ENCODE measurements around the gene ATG9B.

ATG9B gene

GRCh38 chr7:150992833-150993302, 31.4 kb downstream of the ATG9B start:
- H3K27me3 ChIP-seq (ENCODE audit: insufficient read depth, poor library complexity, severe bottlenecking), result peaks cover 7% of the 10 kb centered on the region
- no peak for DNase-seq (ENCODE audit: low read depth in 1 of 2, low spot score in 1 of 2)
- H3K4me3 ChIP-seq (replicated peaks; ENCODE audit: insufficient read depth, low read length), result no peak overlapping the region
- TF ChIP-seq POLR2AphosphoS5 (IDR thresholded peaks at IDR 0.05; ENCODE audit: low read depth) (no peak), SPI1 (IDR thresholded peaks at IDR 0.05; ENCODE audit: borderline replicate concordance, low read depth) (no peak)
- TF ChIP-seq, protein P1, sequence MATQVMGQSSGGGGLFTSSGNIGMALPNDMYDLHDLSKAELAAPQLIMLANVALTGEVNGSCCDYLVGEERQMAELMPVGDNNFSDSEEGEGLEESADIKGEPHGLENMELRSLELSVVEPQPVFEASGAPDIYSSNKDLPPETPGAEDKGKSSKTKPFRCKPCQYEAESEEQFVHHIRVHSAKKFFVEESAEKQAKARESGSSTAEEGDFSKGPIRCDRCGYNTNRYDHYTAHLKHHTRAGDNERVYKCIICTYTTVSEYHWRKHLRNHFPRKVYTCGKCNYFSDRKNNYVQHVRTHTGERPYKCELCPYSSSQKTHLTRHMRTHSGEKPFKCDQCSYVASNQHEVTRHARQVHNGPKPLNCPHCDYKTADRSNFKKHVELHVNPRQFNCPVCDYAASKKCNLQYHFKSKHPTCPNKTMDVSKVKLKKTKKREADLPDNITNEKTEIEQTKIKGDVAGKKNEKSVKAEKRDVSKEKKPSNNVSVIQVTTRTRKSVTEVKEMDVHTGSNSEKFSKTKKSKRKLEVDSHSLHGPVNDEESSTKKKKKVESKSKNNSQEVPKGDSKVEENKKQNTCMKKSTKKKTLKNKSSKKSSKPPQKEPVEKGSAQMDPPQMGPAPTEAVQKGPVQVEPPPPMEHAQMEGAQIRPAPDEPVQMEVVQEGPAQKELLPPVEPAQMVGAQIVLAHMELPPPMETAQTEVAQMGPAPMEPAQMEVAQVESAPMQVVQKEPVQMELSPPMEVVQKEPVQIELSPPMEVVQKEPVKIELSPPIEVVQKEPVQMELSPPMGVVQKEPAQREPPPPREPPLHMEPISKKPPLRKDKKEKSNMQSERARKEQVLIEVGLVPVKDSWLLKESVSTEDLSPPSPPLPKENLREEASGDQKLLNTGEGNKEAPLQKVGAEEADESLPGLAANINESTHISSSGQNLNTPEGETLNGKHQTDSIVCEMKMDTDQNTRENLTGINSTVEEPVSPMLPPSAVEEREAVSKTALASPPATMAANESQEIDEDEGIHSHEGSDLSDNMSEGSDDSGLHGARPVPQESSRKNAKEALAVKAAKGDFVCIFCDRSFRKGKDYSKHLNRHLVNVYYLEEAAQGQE (IDR thresholded peaks at IDR 0.05; ENCODE audit: insufficient replicate concordance, low read depth), result no peak
- TF ChIP-seq, protein P2, sequence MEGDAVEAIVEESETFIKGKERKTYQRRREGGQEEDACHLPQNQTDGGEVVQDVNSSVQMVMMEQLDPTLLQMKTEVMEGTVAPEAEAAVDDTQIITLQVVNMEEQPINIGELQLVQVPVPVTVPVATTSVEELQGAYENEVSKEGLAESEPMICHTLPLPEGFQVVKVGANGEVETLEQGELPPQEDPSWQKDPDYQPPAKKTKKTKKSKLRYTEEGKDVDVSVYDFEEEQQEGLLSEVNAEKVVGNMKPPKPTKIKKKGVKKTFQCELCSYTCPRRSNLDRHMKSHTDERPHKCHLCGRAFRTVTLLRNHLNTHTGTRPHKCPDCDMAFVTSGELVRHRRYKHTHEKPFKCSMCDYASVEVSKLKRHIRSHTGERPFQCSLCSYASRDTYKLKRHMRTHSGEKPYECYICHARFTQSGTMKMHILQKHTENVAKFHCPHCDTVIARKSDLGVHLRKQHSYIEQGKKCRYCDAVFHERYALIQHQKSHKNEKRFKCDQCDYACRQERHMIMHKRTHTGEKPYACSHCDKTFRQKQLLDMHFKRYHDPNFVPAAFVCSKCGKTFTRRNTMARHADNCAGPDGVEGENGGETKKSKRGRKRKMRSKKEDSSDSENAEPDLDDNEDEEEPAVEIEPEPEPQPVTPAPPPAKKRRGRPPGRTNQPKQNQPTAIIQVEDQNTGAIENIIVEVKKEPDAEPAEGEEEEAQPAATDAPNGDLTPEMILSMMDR (IDR thresholded peaks at IDR 0.05; ENCODE audit: insufficient read depth, low read length), result no peak
- H3K27ac ChIP-seq (replicated peaks), result no peak overlapping the region

DNA sequence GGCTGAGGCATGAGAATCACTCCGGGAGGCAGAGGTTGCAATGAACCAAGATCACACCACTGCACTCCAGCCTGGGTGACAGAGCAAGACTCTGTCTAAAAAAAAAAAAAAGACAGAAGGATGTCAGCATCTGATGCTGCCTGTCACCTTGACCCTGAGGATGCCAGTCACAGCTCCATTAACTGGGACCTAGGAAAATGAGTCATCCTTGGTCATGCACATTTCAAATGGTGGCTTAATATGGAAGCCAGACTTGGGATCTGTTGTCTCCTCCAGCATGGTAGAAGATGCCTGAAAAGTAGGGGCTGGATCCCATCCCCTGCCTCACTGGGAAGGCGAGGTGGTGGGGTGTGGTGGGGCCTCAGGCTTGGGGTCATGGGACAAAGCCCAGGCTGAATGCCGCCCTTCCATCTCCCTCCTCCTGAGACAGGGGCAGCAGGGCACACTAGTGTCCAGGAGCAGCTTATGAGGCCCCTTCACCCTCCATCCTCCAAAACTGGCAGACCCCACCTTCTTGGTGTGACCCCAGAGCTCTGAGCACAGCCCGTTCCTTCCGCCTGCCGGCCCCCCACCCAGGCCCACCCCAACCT, 32.1 kb downstream of the ATG9B start:
- TF ChIP-seq POLR2AphosphoS5 (IDR thresholded peaks at IDR 0.05; ENCODE audit: low read depth) (no peak), GABPA (IDR thresholded peaks at IDR 0.05; ENCODE audit: low read depth) (no peak), SPI1 (IDR thresholded peaks at IDR 0.05; ENCODE audit: borderline replicate concordance, low read depth) (no peak)
- TF ChIP-seq, protein P2 (IDR thresholded peaks at IDR 0.05; ENCODE audit: insufficient read depth, low read length), result no peak
- TF ChIP-seq, protein P1 (IDR thresholded peaks at IDR 0.05; ENCODE audit: insufficient replicate concordance, low read depth), result no peak

DNA sequence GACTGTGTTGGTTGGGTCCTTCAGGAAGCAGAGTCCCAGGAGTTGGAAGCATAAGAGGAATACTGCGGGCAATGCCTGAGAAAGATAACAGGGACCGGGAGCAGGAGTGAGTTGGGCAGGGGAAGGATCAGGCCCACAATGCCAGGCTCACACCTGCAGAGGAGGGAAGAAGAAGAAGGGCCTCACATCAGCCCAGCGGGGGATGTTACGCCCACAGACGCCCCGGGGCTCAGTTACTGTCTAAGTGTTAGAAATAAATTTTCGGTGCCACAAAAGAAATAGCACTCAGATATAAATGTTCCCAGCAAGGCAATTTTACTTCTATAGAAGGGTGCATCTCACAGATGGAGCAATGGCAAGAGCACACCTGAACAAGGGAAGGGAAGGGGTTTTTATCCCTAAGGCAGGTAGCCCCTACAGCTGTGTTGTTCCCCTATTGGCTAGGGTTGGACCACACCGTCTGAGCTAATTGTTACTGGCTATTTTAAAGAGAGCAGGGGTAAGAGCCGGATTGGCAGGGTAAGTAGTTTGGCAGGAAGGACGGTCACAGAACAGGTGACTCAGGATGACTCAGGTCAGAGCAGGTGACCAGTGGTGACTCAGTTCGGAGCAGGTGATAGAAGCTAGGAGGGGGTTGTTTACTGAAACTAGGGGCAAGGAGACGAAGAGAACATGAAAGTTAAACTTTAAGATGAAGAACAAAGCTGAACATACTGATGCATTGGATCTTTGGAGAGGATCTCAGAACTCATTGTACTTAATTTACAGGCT, 33.7 kb downstream of the ATG9B start, which contains the start of gene NOS3:
TSS of gene NOS3 (plus strand) at position 602 of the 771 bp plus-strand sequence. CDS start 2,787 bp downstream, outside the sequence.
- TF ChIP-seq SPI1 (IDR thresholded peaks at IDR 0.05; ENCODE audit: borderline replicate concordance, low read depth), result no peak
- TF ChIP-seq, protein P1 (IDR thresholded peaks at IDR 0.05; ENCODE audit: insufficient replicate concordance, low read depth), result no peak
- TF ChIP-seq, protein P2 (IDR thresholded peaks at IDR 0.05; ENCODE audit: insufficient read depth, low read length), result no peak
- no peak for TF ChIP-seq POLR2AphosphoS5 (IDR thresholded peaks at IDR 0.05; ENCODE audit: low read depth)
- TF ChIP-seq GABPA (IDR thresholded peaks at IDR 0.05; ENCODE audit: low read depth), result no peak

More for the DNA sequence above, 32.1 kb downstream of the ATG9B start:
- Histone ChIP-seq H3K4me3 (replicated peaks; ENCODE audit: insufficient read depth, low read length) (no peak overlapping the region), H3K27me3 (ENCODE audit: insufficient read depth, poor library complexity, severe bottlenecking) (peaks cover 9% of the 10 kb centered on the region), H3K27ac (replicated peaks) (no peak overlapping the region)
- DNase-seq (ENCODE audit: low read depth in 1 of 2, low spot score in 1 of 2), result no peak

More for the DNA sequence above, 33.7 kb downstream of the ATG9B start, which contains the start of gene NOS3:
- Histone ChIP-seq H3K4me3 (replicated peaks; ENCODE audit: insufficient read depth, low read length) (no peak within 1 kb of the TSS), H3K27ac (replicated peaks) (no peak within 1 kb of the TSS), H3K27me3 (ENCODE audit: insufficient read depth, poor library complexity, severe bottlenecking) (peaks cover 9% of the 10 kb centered on the region)
- DNase-seq (ENCODE audit: low read depth in 1 of 2, low spot score in 1 of 2), result no peak

Data from HL-60 (cell line).